Ishikawa (cell line): ENCODE results near the gene BMS1.

ENCODE experiments used
- CEBPB ChIP-seq: IDR thresholded peaks from 2 replicates; pipeline ENCODE4 v1.6.1; 2012
- CREB1 ChIP-seq: IDR thresholded peaks from 2 replicates; pipeline ENCODE4 v1.6.1; 2012; ENCODE audit warnings: low read depth
- EGR1 ChIP-seq: IDR thresholded peaks from 2 replicates; pipeline ENCODE4 v1.6.1; 2012
- EP300 ChIP-seq: IDR thresholded peaks from 2 replicates; pipeline ENCODE4 v1.6.1; 2012; ENCODE audit warnings: borderline replicate concordance
- FOXM1 ChIP-seq: IDR thresholded peaks from 2 replicates; pipeline ENCODE4 v1.6.1; 2012; ENCODE audit warnings: low read depth, borderline replicate concordance
- MAX ChIP-seq: IDR thresholded peaks from 2 replicates; pipeline ENCODE4 v1.6.1; 2012
- NFIC ChIP-seq: IDR thresholded peaks from 2 replicates; pipeline ENCODE4 v1.6.1; 2012
- RAD21 ChIP-seq: IDR thresholded peaks from 2 replicates; pipeline ENCODE4 v1.6.1; 2012; ENCODE audit warnings: low read depth
- REST ChIP-seq: IDR thresholded peaks from 2 replicates; pipeline ENCODE4 v1.6.1; 2012; ENCODE audit warnings: low read depth, mild to moderate bottlenecking
- TAF1 ChIP-seq: IDR thresholded peaks from 2 replicates; pipeline ENCODE4 v1.6.1; 2012; ENCODE audit warnings: low read depth, mild to moderate bottlenecking
- TCF12 ChIP-seq: IDR thresholded peaks from 2 replicates; pipeline ENCODE4 v1.6.1; 2012; ENCODE audit warnings: low read depth
- TEAD4 ChIP-seq: IDR thresholded peaks from 2 replicates; pipeline ENCODE4 v1.6.1; 2012
- USF1 ChIP-seq: IDR thresholded peaks from 2 replicates; pipeline ENCODE4 v1.6.1; 2012
- YY1 ChIP-seq: IDR thresholded peaks from 2 replicates; pipeline ENCODE4 v1.6.1; 2012; ENCODE audit warnings: low read depth
- ZBTB7A ChIP-seq: IDR thresholded peaks from 2 replicates; pipeline ENCODE4 v1.6.1; 2012; ENCODE audit warnings: low read depth

BMS1 gene

GRCh38 chr10:42875798-42876341 is 93.3 kb downstream of the BMS1 start:
- TF ChIP-seq EP300 (no peak), EGR1 (no peak), ZBTB7A (no peak), FOXM1 (no peak), RAD21 (no peak), CEBPB (no peak), TAF1 (no peak), MAX (no peak), TCF12 (no peak), NFIC (no peak), YY1 (no peak), TEAD4 (no peak), USF1 (no peak), CREB1 (no peak), REST (no peak)

GRCh38 chr10:42876476-42876875 is 93.9 kb downstream of the BMS1 start:
- no peak for TF ChIP-seq TEAD4
- TF ChIP-seq EGR1 = no peak
- no peak for TF ChIP-seq TAF1
- TF ChIP-seq REST = no peak
- TF ChIP-seq RAD21 = no peak
- TF ChIP-seq ZBTB7A = no peak
- no peak for TF ChIP-seq TCF12
- no peak for TF ChIP-seq EP300
- no peak for TF ChIP-seq YY1
- TF ChIP-seq FOXM1 = no peak
- TF ChIP-seq MAX = no peak
- TF ChIP-seq CEBPB = no peak
- no peak for TF ChIP-seq USF1
- no peak for TF ChIP-seq NFIC
- no peak for TF ChIP-seq CREB1

GRCh38 chr10:42876945-42877344 is 94.3 kb downstream of the BMS1 start:
- no peak for TF ChIP-seq USF1
- no peak for TF ChIP-seq EP300
- TF ChIP-seq CREB1 = no peak
- TF ChIP-seq TAF1 = no peak

GRCh38 chr10:42877496-42878030 is 95.0 kb downstream of the BMS1 start:
- no peak for TF ChIP-seq YY1
- TF ChIP-seq NFIC = no peak

- TF ChIP-seq NFIC (no peak), REST (no peak), YY1 (no peak), USF1 (no peak), EGR1 (no peak), FOXM1 (no peak), MAX (no peak), EP300 (no peak), RAD21 (no peak), CREB1 (no peak), TCF12 (no peak), ZBTB7A (no peak), TEAD4 (no peak), CEBPB (no peak), TAF1 (no peak)
Measured at GRCh38 chr10:42878134-42878820, 95.7 kb downstream of the BMS1 start.
